ENCODE measurements around the gene PNLIPRP1. TPM values are rescaled to one million over a fixed set of nuclear protein-coding genes. Genes with fewer than 3 reads are reported as not detected.

The PNLIPRP1 gene
- total RNA-seq, 1 experiment from 2014 or later = not detected

DNA sequence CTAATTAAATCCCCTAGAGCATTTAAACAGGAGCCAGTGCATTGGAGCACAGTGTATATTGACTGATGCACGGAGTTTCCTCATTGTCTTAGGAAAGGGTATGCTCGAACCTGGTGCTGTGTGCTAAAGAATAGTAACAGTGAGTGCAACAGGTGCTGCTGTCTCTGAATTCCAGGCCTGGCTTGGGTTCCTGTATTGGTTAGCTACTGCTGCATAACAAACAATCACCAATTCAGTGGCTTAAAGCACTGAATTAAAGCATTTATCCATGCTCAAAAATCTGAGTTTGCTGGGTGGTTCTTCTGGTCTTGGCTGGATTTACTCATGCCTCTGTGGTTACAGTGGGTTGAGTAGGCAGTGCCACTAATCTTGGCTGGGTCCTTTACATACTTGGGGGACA lies 1.8 kb upstream of the PNLIPRP1 start:
- no peak overlapping the region for H3K9ac ChIP-seq (ENCODE audit: low read length)
- H3K27ac ChIP-seq (ENCODE audit: low read length) = no peak overlapping the region
- no TSS peak for BruUV-seq (replicated peaks)
- no peaks in the 10 kb centered on the region for H3K4me1 ChIP-seq (ENCODE audit: insufficient read depth, low read length)
- CTCF ChIA-PET = no interaction called here
- H2AFZ ChIP-seq (ENCODE audit: low read length) = no peak overlapping the region
- no peak overlapping the region for H3K4me2 ChIP-seq (ENCODE audit: low read length)
- no peaks in the 10 kb centered on the region for H3K27me3 ChIP-seq (ENCODE audit: low read length)
- H3K79me2 ChIP-seq (ENCODE audit: low read length) = no peaks in the 10 kb centered on the region
- POLR2A ChIA-PET (ENCODE audit: unreplicated experiment) = no interaction called here
- H3K9me3 ChIP-seq (ENCODE audit: low read length) = no peaks in the 10 kb centered on the region
- no peak overlapping the region for H3K4me3 ChIP-seq (ENCODE audit: low read length)
- no peak for DNase-seq
- no peaks in the 10 kb centered on the region for H3K9me2 ChIP-seq (replicated peaks; ENCODE audit: low read length)
- TF ChIP-seq EZH2 (IDR thresholded peaks at IDR 0.05; ENCODE audit: low read length, unreplicated experiment) (no peak), EZH2phosphoT487 (IDR thresholded peaks at IDR 0.05; ENCODE audit: borderline replicate concordance, low read length) (no peak)
- TF ChIP-seq, protein P1, sequence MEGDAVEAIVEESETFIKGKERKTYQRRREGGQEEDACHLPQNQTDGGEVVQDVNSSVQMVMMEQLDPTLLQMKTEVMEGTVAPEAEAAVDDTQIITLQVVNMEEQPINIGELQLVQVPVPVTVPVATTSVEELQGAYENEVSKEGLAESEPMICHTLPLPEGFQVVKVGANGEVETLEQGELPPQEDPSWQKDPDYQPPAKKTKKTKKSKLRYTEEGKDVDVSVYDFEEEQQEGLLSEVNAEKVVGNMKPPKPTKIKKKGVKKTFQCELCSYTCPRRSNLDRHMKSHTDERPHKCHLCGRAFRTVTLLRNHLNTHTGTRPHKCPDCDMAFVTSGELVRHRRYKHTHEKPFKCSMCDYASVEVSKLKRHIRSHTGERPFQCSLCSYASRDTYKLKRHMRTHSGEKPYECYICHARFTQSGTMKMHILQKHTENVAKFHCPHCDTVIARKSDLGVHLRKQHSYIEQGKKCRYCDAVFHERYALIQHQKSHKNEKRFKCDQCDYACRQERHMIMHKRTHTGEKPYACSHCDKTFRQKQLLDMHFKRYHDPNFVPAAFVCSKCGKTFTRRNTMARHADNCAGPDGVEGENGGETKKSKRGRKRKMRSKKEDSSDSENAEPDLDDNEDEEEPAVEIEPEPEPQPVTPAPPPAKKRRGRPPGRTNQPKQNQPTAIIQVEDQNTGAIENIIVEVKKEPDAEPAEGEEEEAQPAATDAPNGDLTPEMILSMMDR (conservative IDR thresholded peaks at IDR 0.05; ENCODE audit: low read depth, low read length) = no peak
- intact Hi-C loops (cut with micrococcal nuclease) = no loop called here
- no peaks in the 10 kb centered on the region for H4K20me1 ChIP-seq (ENCODE audit: low read length)
- no peaks in the 10 kb centered on the region for H3F3A ChIP-seq (ENCODE audit: low read length, unreplicated experiment)
- no peaks in the 10 kb centered on the region for H3K36me3 ChIP-seq (ENCODE audit: low read depth, low read length)
- no peak for ATAC-seq

DNA sequence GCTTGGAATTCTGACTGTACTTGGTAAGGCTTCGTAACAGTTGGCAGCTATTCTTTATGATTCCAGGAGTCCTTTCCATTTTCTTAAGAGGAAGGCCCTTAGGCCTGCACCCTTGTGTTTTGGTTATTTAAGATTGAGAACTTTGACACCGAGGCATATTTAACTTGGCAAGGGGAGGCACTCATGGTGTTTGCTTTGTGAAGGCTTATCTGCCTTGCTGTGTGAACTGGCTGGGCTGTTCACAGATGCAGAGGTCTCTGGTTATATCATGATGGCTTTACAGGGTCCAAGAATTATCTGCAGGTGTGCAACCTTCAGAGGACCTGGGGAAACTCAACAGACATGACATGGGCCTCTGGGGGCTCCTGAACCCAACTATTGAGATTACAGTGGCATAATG lies 833 bp upstream of the PNLIPRP1 start:
- Histone ChIP-seq H3K36me3 (ENCODE audit: low read depth, low read length) (no peaks in the 10 kb centered on the region), H3F3A (ENCODE audit: low read length, unreplicated experiment) (no peaks in the 10 kb centered on the region), H3K9ac (ENCODE audit: low read length) (no peak overlapping the region), H2AFZ (ENCODE audit: low read length) (no peak overlapping the region), H3K9me2 (replicated peaks; ENCODE audit: low read length) (no peaks in the 10 kb centered on the region), H4K20me1 (ENCODE audit: low read length) (no peaks in the 10 kb centered on the region), H3K4me1 (ENCODE audit: insufficient read depth, low read length) (no peaks in the 10 kb centered on the region), H3K27ac (ENCODE audit: low read length) (no peak overlapping the region), H3K27me3 (ENCODE audit: low read length) (peaks cover 4% of the 10 kb centered on the region), H3K4me2 (ENCODE audit: low read length) (no peak overlapping the region), H3K79me2 (ENCODE audit: low read length) (no peaks in the 10 kb centered on the region), H3K4me3 (ENCODE audit: low read length) (no peak overlapping the region), H3K9me3 (ENCODE audit: low read length) (no peaks in the 10 kb centered on the region)
- intact Hi-C loops (cut with micrococcal nuclease) = no loop called here
- CTCF ChIA-PET = no interaction called here
- POLR2A ChIA-PET (ENCODE audit: unreplicated experiment) = no interaction called here
- DNase-seq (no peak), ATAC-seq (no peak)
- TF ChIP-seq EZH2 (IDR thresholded peaks at IDR 0.05; ENCODE audit: low read length, unreplicated experiment) (no peak), EZH2phosphoT487 (IDR thresholded peaks at IDR 0.05; ENCODE audit: borderline replicate concordance, low read length) (no peak)
- TF ChIP-seq, protein P1 (conservative IDR thresholded peaks at IDR 0.05; ENCODE audit: low read depth, low read length) = no peak
- BruUV-seq (replicated peaks) = no TSS peak

DNA sequence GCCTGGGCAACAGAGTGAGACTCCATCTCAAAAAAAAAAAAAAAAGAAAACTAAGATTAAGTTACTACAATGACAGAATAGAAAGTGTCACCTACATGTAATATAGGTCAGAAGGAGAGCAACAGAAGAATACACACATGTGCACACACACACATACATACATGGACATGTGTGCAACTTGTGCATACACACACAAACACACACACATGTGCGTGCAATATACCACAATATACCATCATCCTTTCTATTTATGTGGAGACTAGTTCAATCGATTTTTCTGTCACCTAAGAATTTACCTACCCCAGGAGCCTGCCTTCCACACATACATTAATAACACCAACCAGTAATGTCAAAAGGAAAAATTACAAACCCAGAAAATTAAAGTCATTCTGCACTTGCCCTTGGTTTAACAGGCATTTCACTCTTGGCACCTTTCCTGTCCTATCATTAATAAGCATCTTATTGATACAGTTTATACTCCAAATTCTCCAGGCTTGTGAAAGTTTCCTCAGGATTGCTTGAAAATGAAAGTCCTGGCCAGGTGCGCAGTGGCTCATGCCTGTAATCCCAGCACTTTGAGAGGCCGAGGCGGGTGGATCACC lies 2.5 kb downstream of the PNLIPRP1 start:
- BruUV-seq (replicated peaks) = no TSS peak
- H3K9me2 ChIP-seq (replicated peaks; ENCODE audit: low read length) = no peaks in the 10 kb centered on the region
- ATAC-seq (no peak), DNase-seq (no peak)
- TF ChIP-seq, protein P1 (conservative IDR thresholded peaks at IDR 0.05; ENCODE audit: low read depth, low read length) = no peak
- TF ChIP-seq EZH2phosphoT487 (IDR thresholded peaks at IDR 0.05; ENCODE audit: borderline replicate concordance, low read length) = no peak
- no peak for TF ChIP-seq EZH2 (IDR thresholded peaks at IDR 0.05; ENCODE audit: low read length, unreplicated experiment)
- POLR2A ChIA-PET (ENCODE audit: unreplicated experiment) = no interaction called here
- H3F3A ChIP-seq (ENCODE audit: low read length, unreplicated experiment) = no peaks in the 10 kb centered on the region
- no peak overlapping the region for H3K4me2 ChIP-seq (ENCODE audit: low read length)
- no peak overlapping the region for H3K9ac ChIP-seq (ENCODE audit: low read length)
- H3K4me1 ChIP-seq (ENCODE audit: insufficient read depth, low read length) = no peaks in the 10 kb centered on the region
- no peak overlapping the region for H2AFZ ChIP-seq (ENCODE audit: low read length)
- H3K36me3 ChIP-seq (ENCODE audit: low read depth, low read length) = no peaks in the 10 kb centered on the region
- no peaks in the 10 kb centered on the region for H3K79me2 ChIP-seq (ENCODE audit: low read length)
- intact Hi-C loops (cut with micrococcal nuclease) = no loop called here
- H3K4me3 ChIP-seq (ENCODE audit: low read length) = no peak overlapping the region
- no peaks in the 10 kb centered on the region for H4K20me1 ChIP-seq (ENCODE audit: low read length)
- H3K27ac ChIP-seq (ENCODE audit: low read length) = no peak overlapping the region
- peaks cover 14% of the 10 kb centered on the region for H3K27me3 ChIP-seq (ENCODE audit: low read length)
- CTCF ChIA-PET = no interaction called here
- H3K9me3 ChIP-seq (ENCODE audit: low read length) = no peaks in the 10 kb centered on the region
